Panc1 (cell line): Measurements from ENCODE around the gene FAM20A. TPM values are rescaled to one million over a fixed set of nuclear protein-coding genes. Genes with fewer than 3 reads are reported as not detected.

ENCODE experiments used
- ATAC-seq: fragments of 200-7000 bp; cut with Tn5 transposase; 2 replicates; pipeline ENCODE4 v1.9.1; 2020; ENCODE audit warnings: mild to moderate bottlenecking, moderate library complexity
- BruUV-seq: library from RNA; stranded (reverse); fragments of 400-500 nt; replicated peaks from 2 replicates; lab custom pipeline; 2021; lab: Mats Ljungman, UMichigan
- CTCF ChIA-PET: fragments of 300-600 bp; sonication (Branson Sonifier 250); formaldehyde crosslinking; loops from one replicate; lab custom pipeline; 2022; ENCODE audit warnings: antibody characterized with exemption; lab: Charles Lee
- POLR2A ChIA-PET: fragments of 300-600 bp; sonication (Branson Sonifier 250); formaldehyde crosslinking; loops from one replicate; lab custom pipeline; 2022; ENCODE audit warnings: antibody characterized with exemption; lab: Charles Lee
- DNase-seq: peaks from one replicate; pipeline ENCODE4 v3.0.0-alpha.2; 2010; ENCODE audit warnings: low read depth, low spot score
- H3K27ac ChIP-seq: 2 replicates; pipeline ENCODE4 v1.5.1; 2011; ENCODE audit warnings: mild to moderate bottlenecking, low read length, inconsistent platforms
- H3K27me3 ChIP-seq: fragments of 200-500 bp; sonication (Bioruptor generic); 2 replicates; pipeline ENCODE4 v1.6.0; 2014; ENCODE audit warnings: low read length, inconsistent platforms; ENCODE audit not compliant: control insufficient read depth, insufficient read depth
- H3K36me3 ChIP-seq: fragments of 200-500 bp; sonication (Bioruptor generic); 2 replicates; pipeline ENCODE4 v1.5.1; 2014; ENCODE audit warnings: inconsistent platforms, mild to moderate bottlenecking, low read length, moderate library complexity; ENCODE audit not compliant: control insufficient read depth, insufficient read depth
- H3K4me1 ChIP-seq: 2 replicates; pipeline ENCODE4 v1.5.1; 2011; ENCODE audit warnings: inconsistent platforms, mild to moderate bottlenecking, low read length, moderate library complexity; ENCODE audit not compliant: control insufficient read depth, insufficient read depth
- H3K4me3 ChIP-seq, 2 experiments: 2 replicates each; pipeline ENCODE4 v1.5.1; 2011 to 2012; ENCODE audit warnings: low read depth in 2 of 2, low read length in 2 of 2, mild to moderate bottlenecking in 2 of 2, inconsistent platforms in 1 of 2, moderate library complexity in 1 of 2
- H3K9me3 ChIP-seq: fragments of 200-500 bp; sonication (Bioruptor generic); 2 replicates; pipeline ENCODE4 v1.5.1; 2014; ENCODE audit warnings: low read depth, mild to moderate bottlenecking, inconsistent platforms, low read length, moderate library complexity; ENCODE audit not compliant: control insufficient read depth, insufficient read depth
- CTCF ChIP-seq: fragments of 450-650 bp; IDR thresholded peaks from 2 replicates; pipeline ENCODE4 v1.5.1; 2017; ENCODE audit warnings: mild to moderate bottlenecking
- POLR2AphosphoS5 ChIP-seq: IDR thresholded peaks from 2 replicates; pipeline ENCODE4 v1.6.1; 2012; ENCODE audit warnings: mild to moderate bottlenecking, low read depth, low read length, moderate library complexity
- SIN3A ChIP-seq: IDR thresholded peaks from 2 replicates; pipeline ENCODE4 v1.6.1; 2012; ENCODE audit warnings: low read depth, mild to moderate bottlenecking, low read length, moderate library complexity, borderline replicate concordance; ENCODE audit not compliant: insufficient read depth
- TCF7L2 ChIP-seq: IDR thresholded peaks from 2 replicates; pipeline ENCODE4 v1.6.1; 2011; ENCODE audit warnings: mild to moderate bottlenecking, low read depth, low read length, inconsistent platforms
- in situ Hi-C: cut with HindIII; loops from 2 replicates; pipeline ENCODE4 v1.10.0; 2016; ENCODE audit warnings: low sequenced_read_pairs, low pct_unique_long_range_greater_than_20kb
- intact Hi-C: fragments of 100-400 bp; cut with micrococcal nuclease; formaldehyde crosslinking; loops from one replicate; pipeline ENCODE4 v1.10.0; 2022; ENCODE audit not compliant: unreplicated experiment
- total RNA-seq: library from RNA; stranded (reverse); gene quantifications from one replicate; pipeline ENCODE4 v1.2.1, GENCODE V29; 2021; ENCODE audit not compliant: unreplicated experiment
- TF ChIP-seq, protein P1 (sequence below), 2 experiments: IDR thresholded peaks; 2 replicates each; pipeline ENCODE4 v1.6.1; 2011 to 2012; ENCODE audit warnings: low read depth in 2 of 2, control low read depth in 1 of 2, low read length in 1 of 2, mild to moderate bottlenecking in 1 of 2, moderate library complexity in 1 of 2; ENCODE audit not compliant: insufficient read depth in 1 of 2

Gene FAM20A
- total RNA-seq, 1 experiment from 2014 or later = 0.44 TPM

- no peak for ATAC-seq
- CTCF ChIA-PET = no interaction called here
- Histone ChIP-seq H3K36me3 (no peaks in the 10 kb centered on the region), H3K27ac (no peak overlapping the region), H3K27me3 (no peaks in the 10 kb centered on the region), H3K9me3 (no peaks in the 10 kb centered on the region), H3K4me1 (no peaks in the 10 kb centered on the region), H3K4me3 (no peak overlapping the region)
- intact Hi-C loops = no loop called here
- no peak for DNase-seq
- no TSS peak for BruUV-seq
- in situ Hi-C loops = no loop called here
- TF ChIP-seq, protein P1, sequence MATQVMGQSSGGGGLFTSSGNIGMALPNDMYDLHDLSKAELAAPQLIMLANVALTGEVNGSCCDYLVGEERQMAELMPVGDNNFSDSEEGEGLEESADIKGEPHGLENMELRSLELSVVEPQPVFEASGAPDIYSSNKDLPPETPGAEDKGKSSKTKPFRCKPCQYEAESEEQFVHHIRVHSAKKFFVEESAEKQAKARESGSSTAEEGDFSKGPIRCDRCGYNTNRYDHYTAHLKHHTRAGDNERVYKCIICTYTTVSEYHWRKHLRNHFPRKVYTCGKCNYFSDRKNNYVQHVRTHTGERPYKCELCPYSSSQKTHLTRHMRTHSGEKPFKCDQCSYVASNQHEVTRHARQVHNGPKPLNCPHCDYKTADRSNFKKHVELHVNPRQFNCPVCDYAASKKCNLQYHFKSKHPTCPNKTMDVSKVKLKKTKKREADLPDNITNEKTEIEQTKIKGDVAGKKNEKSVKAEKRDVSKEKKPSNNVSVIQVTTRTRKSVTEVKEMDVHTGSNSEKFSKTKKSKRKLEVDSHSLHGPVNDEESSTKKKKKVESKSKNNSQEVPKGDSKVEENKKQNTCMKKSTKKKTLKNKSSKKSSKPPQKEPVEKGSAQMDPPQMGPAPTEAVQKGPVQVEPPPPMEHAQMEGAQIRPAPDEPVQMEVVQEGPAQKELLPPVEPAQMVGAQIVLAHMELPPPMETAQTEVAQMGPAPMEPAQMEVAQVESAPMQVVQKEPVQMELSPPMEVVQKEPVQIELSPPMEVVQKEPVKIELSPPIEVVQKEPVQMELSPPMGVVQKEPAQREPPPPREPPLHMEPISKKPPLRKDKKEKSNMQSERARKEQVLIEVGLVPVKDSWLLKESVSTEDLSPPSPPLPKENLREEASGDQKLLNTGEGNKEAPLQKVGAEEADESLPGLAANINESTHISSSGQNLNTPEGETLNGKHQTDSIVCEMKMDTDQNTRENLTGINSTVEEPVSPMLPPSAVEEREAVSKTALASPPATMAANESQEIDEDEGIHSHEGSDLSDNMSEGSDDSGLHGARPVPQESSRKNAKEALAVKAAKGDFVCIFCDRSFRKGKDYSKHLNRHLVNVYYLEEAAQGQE (IDR thresholded peaks at IDR 0.05; ENCODE audit: insufficient read depth in 1 of 2, low read depth in 2 of 2, low read length in 1 of 2) = no peak
- TF ChIP-seq POLR2AphosphoS5 (no peak), SIN3A (no peak), CTCF (no peak), TCF7L2 (no peak)
- POLR2A ChIA-PET = no interaction called here
These were observed 61.4 kb downstream of the FAM20A start for GRCh38 chr17:68539548-68540467.

- H3K4me1 ChIP-seq = no peaks in the 10 kb centered on the region
- DNase-seq (no peak), ATAC-seq (no peak)
- CTCF ChIA-PET = no interaction called here
- TF ChIP-seq SIN3A = no peak
- TF ChIP-seq, protein P1 (IDR thresholded peaks at IDR 0.05; ENCODE audit: insufficient read depth in 1 of 2, low read depth in 2 of 2, low read length in 1 of 2) = no peak
- no peak for TF ChIP-seq CTCF
- no peak for TF ChIP-seq TCF7L2
- no peak for TF ChIP-seq POLR2AphosphoS5
- H3K27me3 ChIP-seq = no peaks in the 10 kb centered on the region
- H3K9me3 ChIP-seq = no peaks in the 10 kb centered on the region
- peaks cover 13% of the 10 kb centered on the region; the same call in 1 of the 2 replicates for H3K36me3 ChIP-seq
- H3K4me3 ChIP-seq = no peak overlapping the region
- no TSS peak for BruUV-seq
- POLR2A ChIA-PET = no interaction called here
- H3K27ac ChIP-seq = no peak overlapping the region
- in situ Hi-C loops (no loop called here), intact Hi-C loops (no loop called here)
These were observed 65.2 kb downstream of the FAM20A start for GRCh38 chr17:68535922-68536321.
